NCI-H69 (cell line): ENCODE results near the gene CEP89.
"Not testable (repeated sequence)": the region's sequence is repeated elsewhere in the genome, so short reads cannot be mapped to it uniquely, and the experiment has no call there.

ENCODE experiments used
- DNase-seq: peaks from one replicate; lab custom pipeline; 2025; lab: John Stamatoyannopoulos, UW

Gene CEP89

GRCh38 chr19:32869369-32869965 lies 102.3 kb downstream of the CEP89 start, which contains the start of gene SLC7A9:
SLC7A9 (minus strand) TSS chr19:32869767; CDS start chr19:32868534, 1,233 bp downstream.
- DNase-seq, result no peak

GRCh38 chr19:32868206-32868950 lies 103.4 kb downstream of the CEP89 start:
- no peak for DNase-seq

GRCh38 chr19:32867436-32867835 lies 104.3 kb downstream of the CEP89 start:
- not testable (repeated sequence) for DNase-seq

GRCh38 chr19:32866564-32867265 lies 105.0 kb downstream of the CEP89 start:
- no peak for DNase-seq

GRCh38 chr19:32866061-32866460 lies 105.7 kb downstream of the CEP89 start:
- DNase-seq, result no peak

GRCh38 chr19:32865326-32865725 lies 106.4 kb downstream of the CEP89 start:
- DNase-seq, result no peak

GRCh38 chr19:32864318-32865007 lies 107.3 kb downstream of the CEP89 start:
- DNase-seq, result no peak

GRCh38 chr19:32863841-32864240 lies 107.9 kb downstream of the CEP89 start:
- DNase-seq, result no peak

- DNase-seq, result no peak
Observed at GRCh38 chr19:32863301-32863700, 108.5 kb downstream of the CEP89 start.

GRCh38 chr19:32862741-32863140 lies 109.0 kb downstream of the CEP89 start:
- DNase-seq, result no peak

GRCh38 chr19:32862173-32862572 lies 109.6 kb downstream of the CEP89 start:
- no peak for DNase-seq

- DNase-seq, result no peak
Observed at GRCh38 chr19:32861596-32861995, 110.2 kb downstream of the CEP89 start.

- DNase-seq, result no peak
Observed at GRCh38 chr19:32859591-32859990, 112.2 kb downstream of the CEP89 start.

- no peak for DNase-seq
Observed at GRCh38 chr19:32858559-32858958, 113.2 kb downstream of the CEP89 start.

- DNase-seq, result no peak
Observed at GRCh38 chr19:32858155-32858554, 113.6 kb downstream of the CEP89 start.

GRCh38 chr19:32857584-32857983 lies 114.2 kb downstream of the CEP89 start:
- DNase-seq, result no peak

- not testable (repeated sequence) for DNase-seq
Observed at GRCh38 chr19:32856818-32857217, 114.9 kb downstream of the CEP89 start.

- no peak for DNase-seq
Observed at GRCh38 chr19:32852216-32852615, 119.5 kb downstream of the CEP89 start.

GRCh38 chr19:32848035-32848434 lies 123.7 kb downstream of the CEP89 start:
- not testable (repeated sequence) for DNase-seq

GRCh38 chr19:32843716-32844245 lies 128.0 kb downstream of the CEP89 start:
- no peak for DNase-seq

GRCh38 chr19:32842061-32842460 lies 129.7 kb downstream of the CEP89 start:
- DNase-seq, result no peak

GRCh38 chr19:32837531-32837930 lies 134.2 kb downstream of the CEP89 start:
- no peak for DNase-seq
